Measurements from ENCODE around the gene CXCL8. TPM values are rescaled to one million over a fixed set of nuclear protein-coding genes. Genes with fewer than 3 reads are reported as not detected.

The CXCL8 gene
- total and polyA plus RNA-seq, 9 of the 15 experiments (the other 6 are each of a cell fraction or from before 2014, with no cell fraction given) = 1.6 to 7.7 (median 3.3) TPM

GRCh38 chr4:73709451-73710033, 30.8 kb upstream of the CXCL8 start (continued):
- TF ChIP-seq YY1 (IDR thresholded peaks at IDR 0.05; ENCODE audit: borderline replicate concordance in 1 of 3, control insufficient read depth in 1 of 3, extremely low read depth in 1 of 3, insufficient read depth in 3 of 3, insufficient read length in 1 of 3, insufficient replicate concordance in 2 of 3, low read depth in 1 of 3, low read length in 2 of 3) (no peak), TCF7L2 (IDR thresholded peaks at IDR 0.05; ENCODE audit: low read depth, low read length) (no peak), KLF13 (tag; IDR thresholded peaks at IDR 0.05; ENCODE audit: borderline replicate concordance, low read depth) (no peak), ZNF140 (CRISPR knock-in tag; IDR thresholded peaks at IDR 0.05) (no peak), SRF (CRISPR knock-in tag; IDR thresholded peaks at IDR 0.05) (no peak), MAFG (tag; conservative IDR thresholded peaks at IDR 0.05) (no peak), FOXP1 (CRISPR knock-in tag; IDR thresholded peaks at IDR 0.05) (no peak), EHMT2 (IDR thresholded peaks at IDR 0.05) (no peak), HNRNPK (IDR thresholded peaks at IDR 0.05; ENCODE audit: low read depth, low read length, poor library complexity, severe bottlenecking) (no peak), CHCHD3 (CRISPR knock-in tag; IDR thresholded peaks at IDR 0.05) (no peak), CEBPB (tag; IDR thresholded peaks at IDR 0.05) (no peak), KHSRP (IDR thresholded peaks at IDR 0.05) (no peak), PYGO2 (tag; IDR thresholded peaks at IDR 0.05) (no peak), JUNB (CRISPR knock-in tag; conservative IDR thresholded peaks at IDR 0.05) (no peak), CCAR2 (IDR thresholded peaks at IDR 0.05; ENCODE audit: low read depth, low read length) (no peak), STAT5B (CRISPR knock-in tag; IDR thresholded peaks at IDR 0.05) (no peak), HCFC1 (IDR thresholded peaks at IDR 0.05; ENCODE audit: low read depth, low read length) (no peak), SMAD4 (CRISPR knock-in tag; conservative IDR thresholded peaks at IDR 0.05) (0 out of 2 replicates have a peak, but pooled peaks have one; percentile 24), BRD4 (IDR thresholded peaks at IDR 0.05) (0 out of 2 replicates have a peak, but pooled peaks have one; percentile 60), PKNOX1 (IDR thresholded peaks at IDR 0.05) (no peak), CREB1 (IDR thresholded peaks at IDR 0.05) (no peak), CREB1 (CRISPR knock-in tag; IDR thresholded peaks at IDR 0.05) (no peak), DPF2 (IDR thresholded peaks at IDR 0.05) (0 out of 2 replicates have a peak, but pooled peaks have one; percentile 15), TCF7 (IDR thresholded peaks at IDR 0.05; ENCODE audit: borderline replicate concordance) (no peak), CC2D1A (IDR thresholded peaks at IDR 0.05) (no peak), TRIM24 (IDR thresholded peaks at IDR 0.05) (no peak), FIP1L1 (IDR thresholded peaks at IDR 0.05; ENCODE audit: low read depth, low read length, poor library complexity, severe bottlenecking) (no peak)
- TF ChIP-seq, protein P1, sequence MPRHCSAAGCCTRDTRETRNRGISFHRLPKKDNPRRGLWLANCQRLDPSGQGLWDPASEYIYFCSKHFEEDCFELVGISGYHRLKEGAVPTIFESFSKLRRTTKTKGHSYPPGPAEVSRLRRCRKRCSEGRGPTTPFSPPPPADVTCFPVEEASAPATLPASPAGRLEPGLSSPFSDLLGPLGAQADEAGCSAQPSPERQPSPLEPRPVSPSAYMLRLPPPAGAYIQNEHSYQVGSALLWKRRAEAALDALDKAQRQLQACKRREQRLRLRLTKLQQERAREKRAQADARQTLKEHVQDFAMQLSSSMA (CRISPR knock-in tag; IDR thresholded peaks at IDR 0.05) = no peak
- TF ChIP-seq, protein P2, sequence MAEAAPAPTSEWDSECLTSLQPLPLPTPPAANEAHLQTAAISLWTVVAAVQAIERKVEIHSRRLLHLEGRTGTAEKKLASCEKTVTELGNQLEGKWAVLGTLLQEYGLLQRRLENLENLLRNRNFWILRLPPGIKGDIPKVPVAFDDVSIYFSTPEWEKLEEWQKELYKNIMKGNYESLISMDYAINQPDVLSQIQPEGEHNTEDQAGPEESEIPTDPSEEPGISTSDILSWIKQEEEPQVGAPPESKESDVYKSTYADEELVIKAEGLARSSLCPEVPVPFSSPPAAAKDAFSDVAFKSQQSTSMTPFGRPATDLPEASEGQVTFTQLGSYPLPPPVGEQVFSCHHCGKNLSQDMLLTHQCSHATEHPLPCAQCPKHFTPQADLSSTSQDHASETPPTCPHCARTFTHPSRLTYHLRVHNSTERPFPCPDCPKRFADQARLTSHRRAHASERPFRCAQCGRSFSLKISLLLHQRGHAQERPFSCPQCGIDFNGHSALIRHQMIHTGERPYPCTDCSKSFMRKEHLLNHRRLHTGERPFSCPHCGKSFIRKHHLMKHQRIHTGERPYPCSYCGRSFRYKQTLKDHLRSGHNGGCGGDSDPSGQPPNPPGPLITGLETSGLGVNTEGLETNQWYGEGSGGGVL (CRISPR knock-in tag; IDR thresholded peaks at IDR 0.05) = no peak
